Inflammatory macrophage treated with lipopolysaccharide for 4 hours (primary cell): Measurements from ENCODE around the gene CASQ1.
A peak's percentile ranks its signal among the peaks of the same experiment; 100 is the strongest.

ENCODE experiments used
- DNase-seq: peaks from one replicate; pipeline ENCODE4 v3.0.0-alpha.2; 2020

The CASQ1 gene

DNA sequence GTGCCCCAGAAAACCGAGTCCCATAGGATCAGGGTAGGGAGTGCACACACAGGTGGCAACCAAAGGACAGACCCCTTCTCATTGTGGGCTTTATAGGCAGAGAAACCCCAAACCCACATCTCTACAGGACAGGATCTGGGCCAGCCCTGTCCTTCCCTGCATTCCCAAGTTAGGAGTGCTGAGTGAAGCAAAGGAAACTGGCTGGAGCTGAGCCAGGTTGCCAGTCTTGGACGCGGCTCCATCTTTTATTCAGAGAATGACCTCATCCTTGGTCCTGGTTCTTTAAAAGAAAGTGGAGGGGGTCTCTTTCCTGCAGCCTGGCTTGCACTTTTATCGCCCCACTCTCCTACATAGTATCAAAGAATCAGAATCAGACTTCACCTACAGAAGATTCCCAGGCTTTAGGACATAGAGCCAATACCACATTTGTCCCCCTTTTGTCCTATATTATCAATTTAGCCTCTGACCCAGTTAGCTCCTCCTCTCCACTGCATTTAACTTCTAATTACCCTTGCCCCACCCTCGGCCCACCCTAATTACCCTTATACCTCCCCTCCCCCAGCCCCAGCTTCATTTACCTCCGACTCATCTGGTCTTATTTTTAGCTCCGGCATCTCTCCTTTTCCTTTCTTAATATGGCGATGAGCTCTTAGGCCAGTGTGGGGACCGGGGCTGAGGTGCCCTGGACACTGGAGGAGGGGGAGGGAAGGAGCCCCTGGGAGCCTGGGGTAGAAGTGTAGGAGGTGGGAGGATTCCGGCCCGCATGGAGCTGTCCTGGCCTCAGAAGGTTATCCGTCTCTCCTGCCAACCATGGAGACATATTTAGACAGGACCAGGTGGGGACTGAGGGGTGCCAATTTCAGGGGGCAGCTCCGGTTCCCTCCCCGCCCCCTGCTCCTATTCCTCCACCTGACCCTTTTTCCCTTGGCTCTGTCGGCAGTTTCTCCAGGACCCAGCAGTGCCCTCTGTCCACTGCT lies at the start of gene CASQ1:
Gene CASQ1 (plus strand): TSS at position 927 of the 977 bp plus-strand sequence. CDS start 177 bp downstream, outside the sequence.
- DNase-seq: no peak

- DNase-seq: peak; percentile 73
Measured at GRCh38 chr1:160143695-160144094, 46.7 kb upstream of the CASQ1 start.

DNA sequence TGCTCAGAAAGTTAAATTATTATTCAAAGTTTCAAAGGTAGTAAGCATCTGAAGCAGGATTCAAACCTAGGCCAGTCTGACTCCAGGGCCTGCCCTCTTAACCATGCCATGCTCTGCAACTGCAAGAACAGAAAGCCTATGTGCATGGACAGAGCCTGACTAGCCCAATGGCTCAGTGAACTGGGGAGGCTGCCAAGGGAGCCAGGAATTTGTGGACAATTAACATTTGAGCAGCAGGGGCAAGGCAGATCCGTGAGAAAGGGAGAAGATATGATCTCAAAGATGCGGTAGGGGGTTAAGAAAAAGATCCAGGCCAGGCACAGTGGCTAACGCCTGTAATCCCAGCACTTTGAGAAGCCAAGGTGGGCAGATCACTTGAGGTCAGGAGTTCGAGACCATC lies 45.5 kb upstream of the CASQ1 start:
- DNase-seq: no peak

GRCh38 chr1:160146107-160146506 lies 44.3 kb upstream of the CASQ1 start:
- no peak for DNase-seq

DNA sequence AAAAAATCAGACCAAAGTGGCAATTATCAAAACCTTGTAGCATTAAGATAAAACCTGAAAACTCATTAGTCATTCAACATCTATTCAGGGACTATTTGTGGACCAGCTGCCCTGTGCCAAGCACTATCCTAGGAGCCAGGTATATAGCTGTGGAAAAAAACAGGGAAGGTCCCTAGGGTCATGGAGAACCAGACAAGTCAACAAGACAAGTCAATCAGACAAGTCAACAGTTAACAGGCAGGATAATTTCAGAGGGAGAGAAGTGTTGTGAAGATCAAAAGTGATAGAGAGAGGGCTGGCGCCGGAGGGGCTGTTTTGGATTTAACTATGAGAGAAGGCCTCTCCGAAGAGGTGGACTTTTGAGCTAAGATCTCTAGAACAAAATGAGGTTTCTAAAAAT lies 42.3 kb upstream of the CASQ1 start:
- DNase-seq: no peak

GRCh38 chr1:160149233-160149632 lies 41.1 kb upstream of the CASQ1 start:
- no peak for DNase-seq

- DNase-seq: no peak
Measured at GRCh38 chr1:160149716-160150115, 40.7 kb upstream of the CASQ1 start.

DNA sequence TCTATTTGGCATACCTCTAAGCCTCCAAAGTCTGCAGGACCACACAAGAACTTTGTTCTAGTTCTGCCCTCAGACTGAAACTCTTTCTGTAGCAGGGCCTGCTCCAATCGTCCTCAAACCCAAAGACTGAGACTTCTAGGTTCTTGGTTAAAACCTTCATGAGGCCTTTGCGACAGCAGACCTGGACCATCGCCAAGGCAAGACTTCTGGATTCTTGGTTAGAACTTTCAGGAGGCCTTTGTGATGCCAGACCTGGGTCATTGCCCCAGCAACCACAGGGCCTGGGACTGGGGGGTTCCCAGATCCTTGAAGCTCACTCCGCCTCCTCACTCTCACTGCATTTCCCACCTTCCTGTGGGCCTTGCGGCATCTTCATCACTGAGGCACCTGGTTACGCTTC lies 39.1 kb upstream of the CASQ1 start, which contains the start of gene ATP1A4:
Gene ATP1A4 (plus strand): TSS at position 301 of the 400 bp plus-strand sequence. CDS start 438 bp downstream, outside the sequence.
- no peak for DNase-seq

DNA sequence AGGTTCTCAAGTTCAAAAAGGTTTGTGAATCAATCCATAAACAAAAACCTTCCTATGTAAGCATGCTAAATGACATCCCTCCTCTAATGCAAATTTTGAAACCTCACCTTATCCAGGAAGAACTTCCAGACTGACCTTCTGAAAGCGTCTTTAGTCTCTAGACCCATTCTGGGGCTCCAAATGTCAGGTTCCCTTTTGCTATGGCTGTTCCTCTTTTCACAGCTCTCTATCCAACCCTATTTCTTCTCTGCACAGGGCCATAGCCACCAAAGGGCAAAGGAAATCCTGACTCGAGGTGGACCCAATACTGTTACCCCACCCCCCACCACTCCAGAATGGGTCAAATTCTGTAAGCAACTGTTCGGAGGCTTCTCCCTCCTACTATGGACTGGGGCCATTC lies 35.6 kb upstream of the CASQ1 start:
- peak; percentile 56 for DNase-seq

DNA sequence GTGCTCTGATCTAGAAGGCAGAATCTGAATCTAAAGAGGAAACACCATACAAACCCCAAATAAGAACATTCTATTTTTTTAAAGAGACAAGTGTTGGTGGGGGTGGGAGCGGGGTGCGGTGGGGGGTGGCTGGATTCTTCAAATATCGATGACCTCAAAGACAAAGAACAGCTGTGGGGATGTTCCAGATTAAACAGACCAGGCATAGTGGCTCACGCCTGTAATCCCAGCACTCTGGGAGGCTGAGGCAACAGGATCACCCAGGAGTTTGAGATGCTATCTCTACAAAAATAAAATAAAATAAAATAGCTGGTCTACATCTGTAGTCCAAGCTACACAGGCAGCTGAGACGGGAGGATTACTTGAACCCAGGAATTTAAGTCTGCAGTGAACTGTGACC lies 34.0 kb upstream of the CASQ1 start:
- no peak for DNase-seq

DNA sequence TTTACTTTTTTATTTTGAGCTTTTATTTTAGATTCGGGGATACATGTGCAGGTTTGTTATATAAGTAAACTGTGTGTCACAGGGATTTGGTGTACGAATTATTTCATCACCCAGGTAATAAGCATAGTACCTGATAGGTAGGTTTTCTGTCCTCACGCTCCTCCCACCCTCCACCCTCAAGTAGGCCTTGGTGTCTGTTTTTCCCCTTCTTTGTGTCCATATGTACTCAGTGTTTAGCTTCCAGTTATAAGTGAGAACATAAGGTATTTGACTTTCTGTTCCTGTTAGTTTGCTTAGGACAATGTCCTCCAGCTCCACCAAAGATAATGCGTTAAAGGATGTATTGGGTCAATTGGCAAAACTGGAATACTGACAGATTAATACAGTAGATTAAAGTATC lies 33.2 kb upstream of the CASQ1 start:
- DNase-seq: no peak

DNA sequence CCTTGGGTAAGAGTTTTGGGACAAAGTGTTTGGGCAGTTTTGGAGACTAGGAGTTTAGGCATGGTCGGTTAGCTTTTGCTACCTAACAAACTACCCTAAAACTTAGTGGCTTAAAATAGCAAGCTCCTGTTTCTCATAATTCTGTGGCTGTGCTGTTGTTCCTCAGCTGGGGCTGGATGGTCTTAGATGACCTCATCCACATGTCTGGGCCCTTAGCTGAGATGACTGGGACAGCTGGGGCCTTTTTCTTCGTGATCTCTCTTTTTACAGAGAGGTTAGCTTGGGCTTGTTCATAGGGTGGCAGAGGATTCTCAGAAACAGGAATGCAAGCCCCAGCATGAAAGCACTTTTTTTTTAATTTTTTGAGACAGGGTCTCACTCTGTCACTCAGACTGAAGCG lies 32.3 kb upstream of the CASQ1 start:
- DNase-seq: no peak

- no peak for DNase-seq
Measured at GRCh38 chr1:160158534-160158933, 31.8 kb upstream of the CASQ1 start.

- no peak for DNase-seq
Measured at GRCh38 chr1:160159846-160160245, 30.5 kb upstream of the CASQ1 start.

DNA sequence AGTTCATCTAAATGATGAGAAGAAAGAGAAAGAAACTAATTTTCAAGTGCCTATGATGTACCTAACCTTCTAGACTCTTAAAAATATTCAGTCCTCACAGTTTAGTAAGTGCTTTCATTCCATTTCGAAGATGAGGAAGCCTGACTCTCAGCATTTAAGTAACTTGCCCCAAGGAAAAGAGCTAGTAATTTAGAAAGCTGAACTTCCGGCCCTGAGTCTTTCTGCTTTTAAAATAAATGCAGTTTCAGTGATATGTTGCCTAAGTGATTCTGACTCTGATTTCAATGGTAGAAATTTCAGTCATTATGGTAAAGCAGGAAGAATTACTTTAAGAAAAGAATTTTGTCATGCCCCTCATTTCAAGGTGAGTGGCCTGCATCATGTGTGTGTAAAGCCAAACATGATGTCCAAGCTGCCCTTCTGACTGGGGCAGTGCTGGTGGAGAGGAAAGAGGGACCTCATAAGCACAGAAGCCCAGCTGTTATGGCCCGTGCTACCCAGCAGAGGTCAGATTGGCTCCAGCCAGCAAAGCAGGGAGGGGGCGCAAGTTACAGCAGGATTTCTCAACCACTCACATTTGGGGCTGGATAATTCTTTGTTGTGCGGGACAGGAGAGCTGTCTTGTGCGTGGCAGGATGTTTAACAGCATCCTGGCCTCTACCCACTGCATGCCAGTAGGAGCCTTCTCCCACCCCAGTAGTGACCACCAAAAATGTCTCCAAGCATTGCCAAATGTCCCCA lies 28.2 kb upstream of the CASQ1 start:
- peak; percentile 62 for DNase-seq

DNA sequence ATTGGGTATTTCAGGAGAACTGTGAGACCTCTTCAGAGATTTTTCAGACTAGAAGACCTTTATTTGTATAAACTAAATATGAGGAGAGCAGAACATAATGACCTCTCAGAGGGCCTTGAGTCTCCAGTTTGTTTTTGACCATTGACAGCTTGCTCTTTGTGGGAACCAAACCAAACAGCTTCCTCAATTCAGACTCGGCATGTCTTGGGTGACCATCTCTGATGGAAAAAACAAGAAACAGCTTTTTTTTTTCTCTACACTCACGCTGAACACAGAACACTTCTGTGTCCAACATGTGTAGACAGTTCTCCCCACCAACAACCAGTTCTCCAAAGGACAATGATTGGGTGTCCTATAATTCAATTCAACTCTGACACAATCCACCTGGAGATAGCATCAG lies 27.4 kb upstream of the CASQ1 start:
- DNase-seq: peak; percentile 55

DNA sequence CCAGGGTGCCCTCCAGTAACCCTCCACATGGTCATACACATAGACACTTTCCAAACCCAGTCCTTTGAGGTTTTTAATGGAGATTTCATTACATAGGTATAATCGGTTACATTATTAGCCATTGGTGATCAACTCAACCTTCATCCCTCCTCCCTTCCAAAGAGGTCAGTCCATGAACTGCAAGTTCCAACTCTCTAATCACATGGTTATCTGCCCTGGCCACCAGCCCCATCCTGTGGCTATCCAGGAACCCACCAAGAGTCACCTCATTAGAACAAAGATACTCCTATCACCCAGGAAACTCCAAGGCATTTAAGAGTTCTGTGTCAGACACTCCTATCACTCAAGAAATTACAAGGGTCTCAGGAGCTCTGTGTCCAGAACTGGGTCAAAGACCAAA lies 26.8 kb upstream of the CASQ1 start:
- DNase-seq: peak; percentile 42

- DNase-seq: no peak
Measured at GRCh38 chr1:160164121-160164520, 26.3 kb upstream of the CASQ1 start.

DNA sequence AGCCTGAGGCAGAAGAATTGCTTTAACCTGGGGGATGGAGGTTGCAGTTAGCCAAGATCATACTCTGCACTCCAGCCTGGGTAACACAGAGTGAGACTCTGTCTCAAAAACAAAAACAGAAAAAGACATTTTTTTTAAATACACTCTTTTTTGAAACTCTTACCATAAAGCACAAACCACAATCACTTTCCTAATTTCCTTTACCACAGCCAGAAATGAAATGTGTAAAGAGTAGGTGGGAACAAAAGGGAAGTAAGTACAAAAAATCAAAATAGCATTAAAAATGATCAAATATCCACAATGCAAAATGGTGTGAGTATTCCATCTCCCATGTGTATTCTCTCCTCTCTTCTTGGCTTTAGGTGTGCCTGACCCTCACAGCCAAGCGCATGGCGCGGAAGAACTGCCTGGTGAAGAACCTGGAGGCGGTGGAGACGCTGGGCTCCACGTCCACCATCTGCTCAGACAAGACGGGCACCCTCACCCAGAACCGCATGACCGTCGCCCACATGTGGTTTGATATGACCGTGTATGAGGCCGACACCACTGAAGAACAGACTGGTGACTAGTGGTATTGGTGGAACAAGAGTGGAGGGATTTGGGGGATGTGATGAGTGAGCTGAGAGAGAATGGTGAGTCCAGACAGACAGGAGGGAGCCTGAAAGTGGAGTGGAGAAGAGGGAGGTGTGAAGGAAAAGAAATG lies 24.1 kb upstream of the CASQ1 start:
- DNase-seq: peak; percentile 77

GRCh38 chr1:160167056-160167455 lies 23.3 kb upstream of the CASQ1 start:
- DNase-seq: no peak

DNA sequence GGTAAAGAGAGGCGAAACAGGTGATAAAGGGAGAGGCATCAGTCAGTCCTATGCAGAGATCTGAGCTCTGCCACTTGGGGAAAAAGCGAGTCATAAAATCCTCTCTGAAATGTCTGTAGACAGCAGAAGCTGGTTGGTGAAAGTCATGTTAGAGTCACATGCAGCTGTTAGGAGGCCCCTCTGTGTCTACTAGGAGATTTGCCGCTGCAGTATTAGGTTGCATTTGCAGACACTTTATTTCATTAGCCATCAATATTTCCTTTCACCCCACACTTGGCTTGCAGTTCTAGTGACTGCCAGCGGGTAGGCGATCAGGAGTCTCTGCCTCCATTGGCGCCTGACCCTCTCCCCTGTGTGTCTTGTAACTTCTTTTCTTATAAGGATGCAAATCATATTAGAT lies 22.8 kb upstream of the CASQ1 start:
- DNase-seq: peak; percentile 54

DNA sequence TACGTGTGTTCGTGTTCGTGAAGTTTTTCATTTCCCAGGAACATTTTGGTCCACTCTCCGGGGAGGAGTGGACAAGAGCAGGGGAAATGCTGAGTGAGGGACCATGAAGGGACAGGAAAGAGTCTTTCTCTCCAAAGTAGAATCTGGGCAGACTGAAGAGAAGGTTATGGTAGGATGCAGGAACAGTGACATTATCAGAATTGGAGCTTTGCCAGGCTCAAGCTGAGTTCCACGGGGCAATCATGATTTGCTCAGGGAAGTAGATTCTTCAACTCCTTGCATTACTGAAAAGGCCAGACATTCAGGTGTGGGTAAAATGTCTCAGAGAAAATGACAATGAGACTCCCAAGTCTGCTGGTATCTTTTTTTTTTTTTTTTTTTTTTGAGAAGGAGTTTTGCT lies 22.4 kb upstream of the CASQ1 start:
- no peak for DNase-seq
